ENCODE data around the gene PCBP3.
"Not testable (repeated sequence)": the region's sequence is repeated elsewhere in the genome, so short reads cannot be mapped to it uniquely, and the experiment has no call there.

PCBP3 gene

DNA sequence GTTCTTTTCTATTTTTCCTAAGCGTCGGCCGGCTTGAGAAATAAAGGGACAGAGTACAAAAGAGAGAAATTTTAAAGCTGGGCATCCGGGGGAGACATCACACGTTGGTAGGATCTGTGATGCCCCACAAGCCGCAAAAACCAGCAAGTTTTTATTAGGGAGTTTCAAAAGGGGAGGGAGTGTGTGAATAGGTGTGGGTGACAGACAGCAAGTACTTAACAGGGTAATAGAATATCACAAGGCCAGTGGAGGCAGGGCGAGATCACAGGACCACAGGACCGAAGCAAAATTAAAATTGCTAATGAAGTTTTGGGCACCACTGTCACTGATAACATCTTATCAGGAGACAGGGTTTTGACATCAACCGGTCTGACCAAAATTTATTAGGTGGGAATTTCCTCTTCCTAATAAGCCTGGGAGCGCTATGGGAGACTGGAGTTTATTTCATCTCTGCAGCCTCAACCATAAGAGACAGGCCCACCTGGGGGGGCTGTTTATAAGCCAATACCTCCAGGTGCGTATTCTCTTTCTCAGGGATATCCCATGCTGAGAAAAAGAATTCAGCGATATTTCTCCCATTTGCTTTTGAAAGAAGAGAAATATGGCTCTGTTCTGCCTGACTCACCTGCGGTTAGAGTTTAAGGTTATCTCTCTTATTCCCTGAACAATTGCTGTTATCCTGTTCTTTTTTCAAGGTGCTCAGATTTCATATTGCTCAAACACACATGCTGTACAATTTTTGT lies 332.3 kb downstream of the PCBP3 start:
- DNase-seq = not testable (repeated sequence)

DNA sequence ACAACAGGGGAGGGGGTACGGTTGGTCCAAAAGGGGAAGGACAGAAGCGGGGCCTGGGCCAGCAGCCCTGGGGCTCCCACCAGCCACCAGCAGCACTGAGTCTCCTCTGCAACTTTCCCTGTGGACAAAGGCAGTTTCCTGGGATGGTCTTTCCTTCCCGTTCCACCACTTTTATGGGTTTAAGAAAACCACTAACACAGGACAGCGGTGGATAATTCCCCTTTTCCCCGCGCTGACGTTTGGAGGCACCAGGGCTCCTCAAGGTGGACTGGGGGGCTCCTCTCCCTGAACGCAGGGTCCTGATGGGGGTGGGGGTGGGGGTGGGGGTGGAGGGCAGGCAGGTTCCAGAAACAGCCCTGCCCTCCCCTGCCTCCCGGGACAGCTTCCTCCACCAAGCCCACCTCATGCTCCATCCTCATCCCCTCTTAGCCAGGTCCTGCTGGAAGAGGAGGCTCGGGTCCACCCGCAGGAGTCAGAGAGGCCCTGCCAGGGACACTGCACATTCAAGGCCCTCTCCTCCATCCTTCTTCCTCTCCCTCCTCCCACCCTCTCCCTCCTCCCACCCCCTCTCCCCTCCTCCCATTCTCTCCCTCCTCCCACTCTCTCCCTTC lies 333.3 kb downstream of the PCBP3 start:
- no peak for DNase-seq

DNA sequence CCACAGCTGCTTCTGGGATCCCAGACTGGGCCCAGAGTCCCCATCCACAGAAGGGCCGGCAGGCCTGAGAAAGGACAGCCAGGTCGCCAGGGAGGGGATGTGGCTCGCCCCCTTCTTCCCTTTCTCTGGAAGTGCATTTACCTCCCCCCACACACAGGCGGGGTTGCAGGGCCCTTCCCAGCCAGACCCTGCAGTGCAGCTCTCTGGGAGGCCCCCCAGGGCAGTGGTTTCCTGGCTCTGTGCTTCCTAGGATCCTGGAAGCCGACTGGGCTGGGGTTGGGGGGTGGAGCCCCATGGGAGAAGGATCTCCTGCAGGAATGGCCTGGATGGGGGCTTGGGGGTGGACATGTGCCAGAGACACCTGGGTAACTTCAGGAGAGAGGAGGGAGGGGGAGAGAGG lies 333.9 kb downstream of the PCBP3 start:
- DNase-seq = no peak

DNA sequence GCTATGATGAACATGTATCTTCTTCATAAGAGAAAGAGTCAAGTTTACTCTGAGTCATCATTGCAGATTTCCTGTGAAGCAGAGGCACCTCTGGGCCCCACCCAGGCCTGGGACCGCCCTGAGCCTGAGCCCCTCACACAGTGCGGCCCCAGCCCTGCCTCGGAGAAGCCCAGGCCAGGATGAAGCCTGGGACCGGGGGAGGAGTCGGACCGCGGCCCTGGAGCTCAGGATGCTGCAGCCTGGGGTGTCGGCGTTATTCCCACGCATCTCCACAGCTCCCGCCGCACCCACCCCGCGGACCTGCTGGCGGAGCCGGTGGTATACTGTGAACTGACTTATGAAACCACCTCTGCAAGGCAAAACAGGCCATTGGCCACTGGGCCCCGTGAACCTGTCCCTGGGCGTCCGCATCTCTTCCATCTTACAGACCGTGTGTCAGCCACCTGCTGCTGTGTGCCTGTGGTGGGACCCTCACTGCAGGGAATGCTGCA lies 335.7 kb downstream of the PCBP3 start:
- DNase-seq = no peak

DNA sequence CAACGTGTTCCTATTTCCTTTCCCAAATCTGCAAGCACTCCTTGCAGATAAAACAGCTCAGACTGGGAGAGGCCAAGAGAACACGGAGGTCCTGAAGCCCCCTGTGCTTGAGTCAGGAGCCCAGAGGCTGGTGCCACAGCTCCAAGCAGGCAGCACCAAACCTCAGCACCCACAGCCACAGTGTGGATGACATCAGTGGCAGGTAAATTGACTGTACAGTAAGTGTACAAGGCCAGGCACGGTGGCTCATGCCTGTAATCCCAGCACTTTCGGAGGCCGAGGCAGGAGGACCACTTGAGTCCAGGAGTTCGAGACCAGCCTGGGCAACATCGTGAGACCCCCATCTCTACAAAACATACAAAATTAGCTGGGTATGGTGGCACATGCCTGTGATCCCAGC lies 336.1 kb downstream of the PCBP3 start:
- no peak for DNase-seq

DNA sequence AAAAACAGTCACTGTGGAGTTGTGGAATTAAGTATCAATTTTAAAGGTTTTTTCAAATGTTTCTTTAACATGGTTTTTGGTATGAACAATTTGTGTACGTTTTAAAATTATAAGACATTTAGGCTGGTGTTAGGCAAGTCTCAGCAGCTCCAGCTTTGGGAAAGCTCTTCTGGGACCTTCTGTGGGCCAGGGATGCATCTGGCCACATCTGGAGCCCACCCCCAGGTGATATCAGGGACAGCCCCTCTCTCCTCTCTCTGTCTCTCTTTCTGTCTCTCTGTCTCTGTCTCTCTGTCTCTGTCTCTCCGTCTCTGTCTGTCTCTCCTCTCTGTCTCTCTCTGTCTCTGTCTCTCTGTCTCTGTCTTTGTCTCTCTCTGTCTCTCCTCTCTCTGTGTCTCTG lies 336.7 kb downstream of the PCBP3 start:
- DNase-seq = no peak

DNA sequence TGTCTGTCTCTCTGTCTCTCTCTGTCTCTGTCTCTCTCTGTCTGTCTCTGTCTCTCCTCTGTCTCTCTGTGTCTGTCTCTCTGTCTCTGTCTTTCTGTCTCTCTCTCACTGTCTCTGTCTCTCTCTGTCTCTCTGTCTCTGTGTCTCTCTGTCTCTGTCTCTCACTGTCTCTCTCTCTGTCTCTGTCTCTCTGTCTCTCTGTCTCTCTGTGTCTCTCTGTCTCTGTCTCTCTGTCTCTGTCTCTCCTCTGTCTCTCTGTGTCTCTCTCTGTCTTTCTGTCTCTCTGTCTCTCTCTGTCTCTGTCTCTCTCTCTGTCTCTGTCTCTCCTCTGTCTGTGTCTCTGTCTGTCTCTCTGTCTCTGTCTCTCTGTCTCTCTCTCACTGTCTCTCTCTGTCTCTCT lies 337.2 kb downstream of the PCBP3 start:
- no peak for DNase-seq

DNA sequence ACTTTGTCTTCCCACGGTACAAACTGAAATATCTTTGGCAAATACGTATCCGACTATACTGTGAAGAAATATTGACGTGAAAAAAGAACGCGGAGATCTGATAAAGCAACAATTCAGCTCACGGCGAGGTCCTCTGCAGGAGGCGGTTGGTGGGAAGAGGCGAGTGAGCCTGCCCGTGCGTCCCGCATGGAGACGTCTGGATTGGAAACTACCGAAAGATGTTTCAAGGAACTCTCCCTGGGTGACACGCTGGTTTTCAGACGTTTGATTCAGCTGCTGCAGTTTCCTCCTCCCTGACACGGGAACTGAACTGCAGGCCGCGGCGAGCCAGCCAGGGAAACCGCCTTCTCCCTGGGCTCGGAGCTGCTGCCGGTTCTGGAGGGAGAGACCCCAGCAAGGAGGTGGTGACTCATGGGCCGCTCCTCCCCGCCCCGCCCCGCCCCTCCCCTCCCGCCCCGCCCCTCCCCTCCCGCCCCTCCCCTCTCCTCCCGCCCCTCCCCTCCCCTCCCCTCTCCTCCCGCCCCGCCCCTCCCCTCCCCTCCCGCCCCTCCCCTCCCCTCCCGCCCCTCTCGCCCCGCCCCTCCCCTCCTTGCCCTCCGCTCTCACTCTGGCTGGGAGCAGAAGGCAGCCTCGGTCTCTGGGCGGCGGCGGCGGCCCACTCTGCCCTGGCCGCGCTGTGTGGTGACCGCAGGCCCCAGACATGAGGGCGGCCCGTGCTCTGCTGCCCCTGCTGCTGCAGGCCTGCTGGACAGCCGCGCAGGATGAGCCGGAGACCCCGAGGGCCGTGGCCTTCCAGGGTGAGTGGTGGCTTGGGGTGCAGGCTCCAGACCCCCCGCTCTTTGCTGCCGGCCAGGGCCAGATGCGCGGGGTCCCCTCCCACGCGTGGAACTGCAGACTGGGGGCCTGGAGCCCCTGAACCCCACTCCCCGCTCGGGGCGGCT lies 337.9 kb downstream of the PCBP3 start, which contains the start of gene COL6A1:
Gene COL6A1, plus strand, starts transcription at position 620 of the 941 bp plus-strand sequence. Its CDS starts 81 bp downstream, at position 701.
- DNase-seq = peak; percentile 53

DNA sequence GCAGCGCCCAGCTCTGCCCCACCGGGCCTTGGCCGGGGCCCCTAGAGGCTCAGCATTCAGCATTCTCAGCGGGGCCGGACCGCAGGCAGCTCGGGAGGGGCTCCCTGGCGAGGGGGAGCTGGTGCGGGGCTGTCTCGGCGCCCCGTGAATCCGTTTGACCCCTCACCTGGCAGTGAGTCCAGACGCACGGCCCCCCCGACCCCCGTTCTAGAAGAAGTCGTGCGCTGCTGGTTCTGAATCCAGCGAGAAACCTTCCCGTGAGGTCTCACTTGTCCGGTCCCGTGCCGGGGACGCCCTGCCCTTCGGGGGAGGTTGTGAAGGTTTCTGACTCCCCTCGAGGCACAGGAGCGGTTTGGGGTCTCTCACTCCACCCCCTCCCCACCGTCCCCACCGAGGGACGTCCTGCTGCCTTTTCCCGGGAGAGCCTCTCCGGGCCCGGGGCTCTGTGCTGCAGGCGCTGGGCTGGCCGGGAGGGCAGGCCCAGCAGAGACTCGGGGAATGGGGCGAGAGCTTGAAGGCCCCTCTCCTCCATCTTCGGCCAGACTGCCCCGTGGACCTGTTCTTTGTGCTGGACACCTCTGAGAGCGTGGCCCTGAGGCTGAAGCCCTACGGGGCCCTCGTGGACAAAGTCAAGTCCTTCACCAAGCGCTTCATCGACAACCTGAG lies 338.7 kb downstream of the PCBP3 start:
- DNase-seq = peak; percentile 16

DNA sequence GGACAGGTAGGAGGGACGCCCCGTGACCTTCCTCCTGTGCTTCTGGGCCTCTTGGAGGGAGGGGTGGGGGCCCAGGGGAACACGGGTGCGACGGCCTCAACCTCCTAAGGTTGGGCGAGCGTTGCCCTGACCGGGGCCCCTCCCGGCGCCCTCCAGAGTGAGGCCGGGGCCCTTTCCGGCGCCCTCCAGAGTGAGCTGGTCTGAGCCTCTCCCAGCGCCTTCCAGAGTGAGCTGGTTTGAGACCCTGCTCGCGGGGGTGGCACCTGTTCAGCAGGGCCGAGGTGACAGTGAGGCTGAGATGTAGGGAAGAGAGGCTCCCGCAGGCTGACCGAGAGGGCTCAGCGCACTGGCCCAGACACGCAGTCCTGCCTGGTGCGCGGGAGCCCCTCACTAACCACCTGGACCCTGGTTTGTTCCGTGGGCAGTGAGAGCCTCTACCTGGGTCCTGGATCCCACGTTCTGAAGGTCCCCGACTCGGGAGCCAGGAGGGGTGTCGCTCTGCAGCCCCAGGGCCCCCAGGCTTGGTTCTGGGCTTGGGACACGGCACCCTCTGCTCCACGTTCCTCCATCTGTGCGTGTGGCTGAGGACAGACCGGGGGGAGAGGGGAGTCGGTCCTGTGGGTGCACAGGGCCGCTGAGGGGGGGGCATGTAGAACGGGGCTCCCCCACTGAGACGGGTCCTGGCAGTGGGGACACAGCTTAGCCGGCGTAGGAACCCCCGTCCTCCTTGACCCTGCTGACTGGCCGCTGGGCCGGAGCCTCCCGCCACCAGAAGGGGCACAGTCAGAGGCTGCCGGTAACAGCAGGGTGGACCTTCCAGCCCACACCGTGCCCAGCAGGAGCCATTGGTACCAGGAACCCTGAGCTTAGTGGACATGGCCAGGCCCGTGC lies 339.5 kb downstream of the PCBP3 start:
- peak; percentile 10 for DNase-seq

DNA sequence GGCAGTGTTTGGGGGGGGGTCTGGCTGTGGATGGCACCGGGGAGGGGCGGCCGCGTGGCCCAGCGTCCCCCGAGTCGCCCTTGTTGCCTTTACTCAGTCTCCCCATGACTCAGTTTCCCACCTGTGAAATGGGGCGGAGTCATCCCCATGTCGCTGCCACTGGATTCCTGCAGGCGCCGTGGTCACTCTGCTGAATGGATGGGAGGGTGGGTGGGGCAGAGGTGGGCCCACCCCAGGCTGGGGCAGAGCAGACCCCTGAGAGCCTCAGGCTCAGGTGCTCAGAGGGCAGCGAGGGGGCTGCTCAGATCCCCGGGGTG lies 340.1 kb downstream of the PCBP3 start:
- no peak for DNase-seq

DNA sequence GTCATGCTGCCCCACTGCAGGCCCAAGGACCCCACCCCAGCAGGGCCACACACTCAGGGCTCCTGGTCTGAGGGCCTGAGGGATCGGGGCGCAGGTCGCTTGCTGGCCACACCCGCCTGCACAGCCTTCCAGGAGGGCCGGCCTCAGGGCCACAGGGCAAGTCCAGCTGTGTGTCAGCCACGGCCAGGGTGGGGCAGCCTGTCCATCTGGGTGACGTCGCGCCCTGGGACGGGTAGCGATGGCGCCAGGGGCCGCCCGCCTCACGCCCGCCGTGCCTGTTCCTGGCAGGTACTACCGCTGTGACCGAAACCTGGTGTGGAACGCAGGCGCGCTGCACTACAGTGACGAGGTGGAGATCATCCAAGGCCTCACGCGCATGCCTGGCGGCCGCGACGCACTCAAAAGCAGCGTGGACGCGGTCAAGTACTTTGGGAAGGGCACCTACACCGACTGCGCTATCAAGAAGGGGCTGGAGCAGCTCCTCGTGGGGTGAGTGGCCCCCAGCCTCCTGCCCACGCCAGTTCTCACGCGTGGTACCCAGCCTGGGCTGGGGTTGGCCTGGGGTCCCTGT lies 340.5 kb downstream of the PCBP3 start:
- peak; percentile 11 for DNase-seq

DNA sequence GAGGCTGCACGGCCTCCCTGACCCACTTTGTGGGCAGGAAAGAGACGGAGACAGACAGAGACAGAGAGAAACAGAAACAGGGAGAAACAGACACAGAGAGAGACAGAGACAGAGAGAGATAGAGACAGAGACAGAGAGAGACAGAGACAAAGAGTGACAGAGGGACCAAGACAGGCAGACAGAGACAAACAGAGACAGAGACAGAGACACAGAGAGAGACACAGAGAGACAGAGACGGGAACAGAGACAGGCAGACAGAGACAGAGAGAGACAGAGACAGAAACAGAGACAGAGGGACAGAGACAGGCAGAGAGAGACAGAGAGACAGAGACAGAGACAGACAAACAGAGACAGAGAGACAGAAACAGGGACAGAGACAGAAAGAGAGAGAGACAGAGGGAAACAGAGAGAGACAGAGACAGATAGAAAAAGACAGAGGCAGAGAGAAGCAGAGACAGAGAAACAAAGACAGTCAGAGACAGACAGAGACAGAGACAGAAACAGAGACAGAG lies 341.1 kb downstream of the PCBP3 start:
- no peak for DNase-seq

DNA sequence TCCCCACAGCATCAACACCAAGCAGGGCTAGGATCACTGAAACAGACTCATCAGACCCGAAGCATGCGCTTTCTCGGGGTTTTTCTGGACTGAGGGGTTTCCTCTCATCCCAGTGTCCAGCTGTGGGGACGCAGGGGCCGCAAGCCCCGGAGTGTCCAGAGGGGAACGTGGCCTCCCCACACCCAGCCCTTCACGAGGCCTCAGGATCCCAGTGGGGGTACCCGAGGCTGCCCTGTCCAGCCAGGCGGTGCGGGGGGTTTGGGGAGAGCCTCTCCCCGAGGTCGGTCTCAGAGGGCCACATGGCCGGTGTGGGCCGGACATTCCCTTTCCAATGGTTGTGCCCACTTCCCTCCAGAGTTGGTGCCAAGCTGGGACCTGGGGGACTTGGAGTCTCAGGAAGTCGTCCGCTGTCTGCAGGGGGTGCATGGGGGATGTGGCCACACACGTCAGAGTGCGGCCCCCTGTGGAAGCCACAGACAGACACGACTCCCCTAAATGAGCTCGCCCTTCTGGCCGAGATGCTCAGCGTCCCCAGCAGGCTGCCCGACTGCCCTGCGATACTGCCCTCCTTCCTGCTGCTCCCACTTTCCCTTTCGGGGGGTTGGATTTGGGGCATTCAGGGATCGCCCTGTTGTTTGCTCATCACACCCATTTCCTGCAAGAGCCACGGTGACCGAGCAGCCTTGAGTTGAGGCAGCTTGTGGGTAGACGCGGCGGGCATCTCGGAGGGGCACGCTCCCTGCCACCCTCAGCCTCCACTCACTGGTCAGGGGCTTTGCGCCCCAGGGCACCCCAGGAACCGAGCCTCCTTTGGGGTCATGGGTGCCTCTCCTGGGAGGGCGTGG lies 342.2 kb downstream of the PCBP3 start:
- peak; percentile 5 for DNase-seq

DNA sequence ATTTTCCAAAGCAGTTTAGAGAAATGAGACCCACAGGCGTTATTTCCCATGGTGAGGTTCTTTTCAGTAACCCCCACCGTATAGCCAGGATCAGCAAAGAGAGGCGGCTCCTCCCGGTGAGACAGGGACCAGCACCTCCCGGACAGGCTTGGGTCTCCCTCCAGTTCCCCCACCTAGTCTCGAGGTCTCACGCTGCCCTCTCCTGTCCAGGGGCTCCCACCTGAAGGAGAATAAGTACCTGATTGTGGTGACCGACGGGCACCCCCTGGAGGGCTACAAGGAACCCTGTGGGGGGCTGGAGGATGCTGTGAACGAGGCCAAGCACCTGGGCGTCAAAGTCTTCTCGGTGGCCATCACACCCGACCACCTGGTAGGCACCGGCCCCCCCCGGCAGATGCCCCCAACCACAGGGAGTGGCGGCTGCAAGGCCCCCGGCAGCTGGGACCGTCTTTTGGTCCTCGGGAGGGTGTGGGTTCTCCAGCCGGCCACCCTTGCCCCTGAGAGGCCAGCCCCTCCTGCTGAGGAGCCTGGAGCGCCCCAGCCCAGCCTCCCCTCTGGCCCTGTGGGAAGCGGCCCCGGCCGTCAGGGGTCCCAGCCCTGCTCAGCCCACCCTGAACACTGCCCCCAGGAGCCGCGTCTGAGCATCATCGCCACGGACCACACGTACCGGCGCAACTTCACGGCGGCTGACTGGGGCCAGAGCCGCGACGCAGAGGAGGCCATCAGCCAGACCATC lies 343.0 kb downstream of the PCBP3 start:
- peak; percentile 8 for DNase-seq

DNA sequence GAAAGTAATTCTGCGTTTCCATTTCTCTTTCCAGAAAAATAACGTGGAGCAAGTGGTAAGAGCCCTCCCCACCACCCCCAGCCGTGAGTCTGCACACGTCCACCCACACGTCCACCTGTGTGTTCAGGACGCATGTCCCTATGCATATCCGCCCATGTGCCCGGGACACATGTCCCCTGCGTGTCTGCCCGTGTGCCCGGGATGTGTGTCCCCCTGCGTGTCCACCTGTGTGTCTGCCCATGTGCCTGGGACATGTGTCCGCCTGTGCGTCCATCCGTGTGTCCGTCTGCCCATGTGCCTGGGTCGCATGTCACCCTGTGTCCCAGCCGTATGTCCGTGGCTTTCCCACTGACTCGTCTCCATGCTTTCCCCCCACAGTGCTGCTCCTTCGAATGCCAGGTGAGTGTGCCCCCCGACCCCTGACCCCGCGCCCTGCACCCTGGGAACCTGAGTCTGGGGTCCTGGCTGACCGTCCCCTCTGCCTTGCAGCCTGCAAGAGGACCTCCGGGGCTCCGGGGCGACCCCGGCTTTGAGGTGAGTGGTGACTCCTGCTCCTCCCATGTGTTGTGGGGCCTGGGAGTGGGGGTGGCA lies 343.7 kb downstream of the PCBP3 start:
- DNase-seq = peak; percentile 11

DNA sequence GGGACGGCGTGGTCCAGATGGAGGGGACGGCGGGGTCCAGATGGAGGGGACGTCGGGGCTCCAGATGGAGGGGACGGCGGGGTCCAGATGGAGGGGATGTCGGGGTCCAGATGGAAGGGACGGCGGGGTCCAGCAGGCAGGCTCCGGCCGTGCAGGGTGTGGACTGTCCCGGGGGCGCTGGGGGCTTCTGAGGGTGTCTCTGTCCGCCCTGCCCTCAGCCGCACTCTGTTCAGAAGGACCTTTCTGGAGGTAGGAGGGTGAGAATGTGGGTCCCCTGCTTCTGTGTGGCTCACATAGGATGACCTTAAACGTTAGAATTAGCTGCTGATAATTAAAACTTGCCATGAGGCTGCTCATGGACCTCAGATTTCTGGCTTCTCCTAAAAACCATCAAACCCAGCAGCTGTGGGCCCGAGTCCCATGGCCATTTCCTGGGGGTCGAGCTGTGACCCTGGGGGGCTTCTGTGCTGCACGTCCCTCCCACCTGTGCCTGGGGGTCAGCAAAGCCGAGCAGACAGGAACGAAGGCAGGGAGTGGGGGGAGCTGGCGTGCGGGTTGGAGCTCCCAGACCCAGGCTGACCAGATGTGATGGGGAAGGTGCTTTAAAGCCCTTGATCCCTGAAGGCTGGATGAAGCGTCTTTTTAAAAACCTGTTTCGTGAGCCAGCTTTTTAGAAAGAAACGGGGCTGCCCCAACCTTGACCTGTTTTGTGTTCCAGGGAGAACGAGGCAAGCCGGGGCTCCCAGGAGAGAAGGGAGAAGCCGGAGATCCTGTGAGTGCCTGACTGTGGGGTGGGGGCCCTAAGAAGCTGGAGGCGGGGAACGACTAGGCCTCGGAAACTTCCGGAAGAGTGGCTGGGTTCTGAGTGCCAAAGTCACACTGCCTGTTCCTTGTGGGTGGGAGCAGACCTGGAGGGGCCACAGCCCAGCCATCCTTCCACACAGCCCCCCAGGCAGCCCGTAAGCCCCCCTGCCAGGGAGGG lies 345.1 kb downstream of the PCBP3 start:
- peak; percentile 7 for DNase-seq

All from activated naive CD4-positive, alpha-beta T cell treated with anti-CD3 and anti-CD28 coated beads, Interleukin-2, amount 50 U/mL, for 16 hours (primary cell).